Measurements from ENCODE around the gene SHB.

DNA sequence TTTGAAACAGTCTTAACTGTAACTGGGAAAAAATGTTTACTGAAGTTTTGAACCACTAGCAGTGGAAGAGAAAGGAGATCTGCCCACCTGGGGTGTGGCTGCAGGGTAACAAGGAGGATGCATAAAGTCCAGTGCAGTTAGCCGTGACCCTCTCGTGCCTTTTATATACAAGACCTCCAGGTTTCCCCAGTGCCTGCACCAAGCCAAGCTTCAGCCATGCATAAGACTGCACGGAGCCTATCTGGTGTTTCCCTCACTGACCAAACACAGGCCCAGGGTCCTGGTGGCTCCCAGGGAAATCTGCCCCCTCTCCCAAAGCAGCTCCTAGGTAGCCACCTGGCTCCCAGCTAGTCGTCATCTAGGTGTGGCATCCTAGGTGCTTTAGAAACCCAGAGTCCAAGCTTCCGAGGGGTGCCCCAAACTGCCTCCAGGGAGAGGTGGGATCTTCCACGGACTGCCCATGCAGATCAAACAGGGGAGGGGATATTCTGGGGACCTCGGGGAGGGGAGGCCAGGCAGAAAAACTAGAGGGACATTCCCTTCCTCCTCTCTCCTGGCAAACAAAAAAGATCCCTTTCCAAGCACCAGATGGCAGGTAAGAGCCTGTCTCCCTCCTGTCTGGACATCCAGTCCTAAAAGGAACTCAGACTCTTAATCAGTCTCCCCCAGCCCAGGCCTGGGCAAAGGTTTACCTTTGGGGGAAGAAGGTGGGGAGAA is 2.7 kb downstream of the SHB start:
- TF ChIP-seq, protein P1, sequence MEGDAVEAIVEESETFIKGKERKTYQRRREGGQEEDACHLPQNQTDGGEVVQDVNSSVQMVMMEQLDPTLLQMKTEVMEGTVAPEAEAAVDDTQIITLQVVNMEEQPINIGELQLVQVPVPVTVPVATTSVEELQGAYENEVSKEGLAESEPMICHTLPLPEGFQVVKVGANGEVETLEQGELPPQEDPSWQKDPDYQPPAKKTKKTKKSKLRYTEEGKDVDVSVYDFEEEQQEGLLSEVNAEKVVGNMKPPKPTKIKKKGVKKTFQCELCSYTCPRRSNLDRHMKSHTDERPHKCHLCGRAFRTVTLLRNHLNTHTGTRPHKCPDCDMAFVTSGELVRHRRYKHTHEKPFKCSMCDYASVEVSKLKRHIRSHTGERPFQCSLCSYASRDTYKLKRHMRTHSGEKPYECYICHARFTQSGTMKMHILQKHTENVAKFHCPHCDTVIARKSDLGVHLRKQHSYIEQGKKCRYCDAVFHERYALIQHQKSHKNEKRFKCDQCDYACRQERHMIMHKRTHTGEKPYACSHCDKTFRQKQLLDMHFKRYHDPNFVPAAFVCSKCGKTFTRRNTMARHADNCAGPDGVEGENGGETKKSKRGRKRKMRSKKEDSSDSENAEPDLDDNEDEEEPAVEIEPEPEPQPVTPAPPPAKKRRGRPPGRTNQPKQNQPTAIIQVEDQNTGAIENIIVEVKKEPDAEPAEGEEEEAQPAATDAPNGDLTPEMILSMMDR (IDR thresholded peaks at IDR 0.05) = peak in 3 of 4 experiments; percentile 23 to 32 (median 23)
- TF ChIP-seq POLR2AphosphoS5 (IDR thresholded peaks at IDR 0.05) (no peak), EP300 (IDR thresholded peaks at IDR 0.05) (no peak)
